Activated CD4-positive, alpha-beta T cell treated with anti-CD3 and anti-CD28 coated beads, Interleukin-2, Interleukin-6, amounts not matched to agents 100 ng/mL and 50 ng/mL, durations not matched to agents 16 hours and 8 hours (primary cell): Measurements from ENCODE around the gene CASP4.
"Not testable (repeated sequence)": the region's sequence is repeated elsewhere in the genome, so short reads cannot be mapped to it uniquely, and the experiment has no call there.

Experiments
- DNase-seq: peaks from one replicate; pipeline ENCODE4 v3.0.0-alpha.2; 2020

The CASP4 gene

DNA sequence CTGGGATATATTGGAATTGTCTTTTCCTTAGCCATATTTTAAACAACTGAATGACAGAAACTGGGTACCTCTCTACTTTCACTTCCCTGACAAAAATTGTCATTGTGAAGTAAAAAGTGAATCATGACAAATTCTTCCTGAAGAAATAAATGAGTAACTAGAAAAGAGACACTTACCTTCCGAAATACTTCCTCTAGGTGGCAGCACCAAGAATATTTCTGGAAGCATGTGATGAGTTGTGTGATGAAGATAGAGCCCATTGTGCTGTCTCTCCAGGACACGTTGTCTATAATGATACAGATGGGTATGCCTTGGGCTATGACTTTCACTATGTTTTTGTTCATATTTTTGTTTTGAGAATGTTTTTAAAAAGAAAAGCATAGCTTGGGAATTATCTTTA lies 21.5 kb downstream of the CASP4 start:
- peak; percentile 57 for DNase-seq

DNA sequence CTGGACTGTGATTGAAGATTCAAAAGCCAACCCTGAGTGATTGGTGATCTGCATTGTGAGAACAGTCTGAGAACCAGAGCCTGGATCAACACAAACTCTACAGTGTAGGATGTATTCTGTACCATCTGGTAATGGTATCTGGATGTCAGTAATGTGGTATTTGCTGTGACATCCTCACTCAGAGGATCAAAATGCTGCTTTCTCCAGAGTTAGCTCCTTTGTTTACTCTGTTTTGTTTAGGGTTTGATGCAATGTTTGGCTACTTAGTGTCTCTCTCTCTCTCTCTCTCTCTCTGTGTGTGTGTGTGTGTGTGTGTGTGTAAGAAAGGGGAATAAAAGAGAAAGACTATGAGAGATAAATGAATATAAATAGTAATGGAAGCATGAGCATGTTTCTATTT lies 24.3 kb downstream of the CASP4 start:
- no peak for DNase-seq

DNA sequence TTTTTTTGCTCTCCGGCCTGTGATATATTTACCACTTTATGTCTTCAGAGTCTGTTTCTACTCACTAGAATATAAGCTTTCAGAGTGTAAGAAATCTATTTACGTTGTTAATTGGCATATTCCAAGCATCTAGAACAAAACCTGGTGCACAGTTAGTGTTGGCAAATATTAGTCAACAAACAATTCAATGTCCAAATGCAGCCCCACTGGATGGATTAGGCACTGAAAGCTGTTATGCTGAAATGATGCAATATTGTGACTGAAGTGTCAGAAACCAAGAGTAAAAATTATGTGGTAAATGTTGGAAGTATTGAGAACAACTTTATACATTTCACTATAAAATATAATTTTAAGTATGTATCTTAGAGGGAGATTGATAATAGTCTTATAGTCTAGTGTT lies 24.8 kb downstream of the CASP4 start:
- DNase-seq: no peak

DNA sequence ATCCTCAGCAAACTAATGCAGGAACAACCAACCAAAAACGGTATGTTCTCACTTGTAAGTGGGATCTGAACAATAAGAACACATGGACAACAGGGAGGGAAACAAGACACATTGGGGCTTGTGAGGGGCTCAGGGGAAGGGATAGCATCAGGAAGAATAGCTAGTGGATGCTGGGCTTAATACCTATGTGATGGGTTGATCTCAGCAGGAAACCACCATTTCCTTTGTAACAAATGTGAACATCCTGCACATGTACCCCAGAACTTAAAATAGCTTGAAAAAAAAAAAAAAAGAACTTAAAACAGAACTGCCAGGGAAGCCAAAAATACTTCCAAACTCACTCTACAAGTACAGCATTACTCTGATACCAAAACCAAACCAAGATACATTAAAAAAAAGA lies 33.8 kb downstream of the CASP4 start:
- DNase-seq: no peak

DNA sequence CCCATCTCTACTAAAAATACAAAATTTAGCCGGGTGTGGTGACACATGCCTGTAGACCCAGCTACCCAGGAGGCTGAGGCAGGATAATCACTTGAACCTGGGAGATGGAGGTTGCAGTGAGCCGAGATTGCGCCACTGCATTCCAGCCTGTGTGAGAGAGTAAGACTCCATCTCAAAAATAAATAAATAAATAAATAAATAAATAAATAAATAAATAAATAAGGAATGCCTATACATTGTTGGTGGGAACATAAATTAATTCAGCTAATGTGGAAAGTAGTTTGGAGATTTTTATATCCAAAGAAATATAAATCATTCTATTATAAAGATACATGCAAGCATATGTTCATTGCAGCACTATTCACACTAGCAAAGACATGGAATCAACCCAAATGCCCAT lies 34.3 kb downstream of the CASP4 start:
- DNase-seq: not testable (repeated sequence)

DNA sequence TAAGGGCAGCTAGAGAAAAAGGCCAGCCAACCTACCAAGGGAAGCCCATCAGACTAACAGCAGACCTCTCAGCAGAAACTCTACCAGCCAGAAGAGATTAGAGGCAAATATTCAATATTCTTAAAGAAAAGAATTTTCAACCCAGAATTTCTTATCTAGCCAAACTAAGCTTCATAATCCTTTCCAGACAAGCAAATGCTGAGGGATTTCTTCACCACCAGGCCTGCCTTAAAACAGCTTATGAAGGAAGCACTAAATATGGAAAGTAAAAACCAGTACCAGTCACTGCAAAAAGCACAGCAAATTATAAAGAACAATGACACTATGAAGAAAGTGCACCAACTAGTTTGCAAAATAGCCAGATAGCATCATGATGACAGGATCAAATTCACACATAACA lies 39.6 kb downstream of the CASP4 start:
- DNase-seq: no peak

DNA sequence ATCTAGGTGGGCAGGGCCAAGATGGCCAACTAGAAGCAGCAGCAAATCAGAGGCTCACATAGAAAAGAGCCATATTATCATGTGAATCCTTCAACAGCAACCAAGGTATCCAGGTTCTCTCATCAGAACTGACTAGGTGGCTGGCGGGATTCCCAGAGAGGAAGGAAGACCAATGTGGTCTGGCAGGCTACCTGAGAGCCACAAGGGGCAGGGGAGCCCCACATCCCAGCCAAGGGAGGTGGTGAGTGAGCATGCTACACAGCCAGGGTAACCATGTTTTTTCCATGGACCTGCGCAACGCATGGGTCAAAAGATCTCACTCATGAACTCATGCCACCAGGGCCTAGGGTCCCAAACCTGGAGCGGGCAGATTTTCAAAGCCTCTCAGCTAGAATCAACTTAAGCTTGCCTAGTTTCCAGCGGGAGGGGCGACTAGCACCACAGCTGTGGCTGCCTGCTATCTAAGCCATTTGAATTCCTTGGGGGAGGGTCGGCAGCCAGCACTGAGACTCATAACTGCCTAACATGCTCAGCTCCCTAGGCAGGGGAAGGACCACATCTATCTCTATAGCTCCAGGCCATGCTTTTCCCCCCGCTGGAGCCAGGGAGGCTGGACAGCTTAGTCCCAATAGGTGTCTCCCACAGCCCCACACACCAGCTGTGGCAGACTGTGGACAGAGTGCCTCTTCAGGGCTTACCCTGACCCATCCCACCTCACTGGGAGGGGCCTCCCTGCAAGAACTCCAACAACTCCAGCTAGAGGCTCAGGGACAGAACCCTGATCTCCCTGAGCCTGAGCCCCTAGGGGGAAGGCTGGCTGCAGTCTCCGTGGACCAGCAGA lies 41.4 kb downstream of the CASP4 start:
- no peak for DNase-seq

DNA sequence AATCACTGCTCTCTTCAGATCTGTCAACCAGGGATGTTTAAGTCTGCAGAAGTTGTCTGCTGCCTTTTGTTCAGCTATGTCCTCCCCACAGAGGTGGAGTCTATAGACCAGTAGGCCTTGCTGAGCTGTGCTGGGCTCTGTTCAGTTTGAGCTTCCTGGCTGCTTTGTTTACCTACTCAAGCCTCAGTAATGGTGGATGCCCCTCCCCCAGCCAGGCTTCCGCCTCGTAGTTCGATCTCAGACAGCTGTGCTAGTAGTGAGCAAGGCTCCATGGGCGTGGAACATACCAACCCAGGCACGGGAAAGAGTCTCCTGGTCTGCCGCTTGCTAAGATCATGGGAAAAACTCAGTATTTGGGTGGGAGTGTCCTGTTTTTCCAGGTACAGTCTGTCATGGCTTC lies 42.5 kb downstream of the CASP4 start:
- DNase-seq: no peak

DNA sequence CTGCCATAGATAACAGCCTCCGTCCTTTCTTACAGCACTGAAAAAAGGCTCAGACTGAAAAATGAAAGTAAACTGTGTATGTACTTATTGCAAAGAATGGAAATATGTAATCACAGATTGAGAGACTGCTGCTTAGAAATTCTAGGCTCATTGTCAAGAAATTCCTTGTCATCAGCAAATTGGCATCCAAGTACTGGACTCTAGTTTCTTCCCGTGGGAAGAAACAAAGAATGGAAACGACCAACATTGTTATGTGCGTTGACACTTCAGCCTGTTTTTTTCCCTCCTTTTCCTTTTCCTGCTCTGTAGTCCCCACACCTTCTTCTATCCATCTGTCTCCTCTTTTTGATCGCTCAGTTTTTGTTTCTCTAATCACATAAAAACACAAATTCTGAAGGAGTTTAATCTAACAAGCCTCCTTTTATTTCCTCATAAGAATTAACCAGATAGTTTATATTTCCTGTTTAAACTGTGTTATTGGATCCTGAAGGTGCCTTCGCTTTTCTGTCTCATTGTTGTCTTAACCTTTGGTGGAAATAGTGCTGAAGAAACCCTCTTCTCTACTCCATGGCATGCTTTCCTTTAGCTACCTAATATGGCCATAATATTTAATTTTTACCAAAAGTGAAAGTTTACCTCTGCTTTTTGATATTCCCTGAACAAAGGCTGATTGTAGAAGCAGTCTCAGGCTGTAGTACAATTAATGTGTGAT lies 50.1 kb downstream of the CASP4 start:
- peak; percentile 33 for DNase-seq

DNA sequence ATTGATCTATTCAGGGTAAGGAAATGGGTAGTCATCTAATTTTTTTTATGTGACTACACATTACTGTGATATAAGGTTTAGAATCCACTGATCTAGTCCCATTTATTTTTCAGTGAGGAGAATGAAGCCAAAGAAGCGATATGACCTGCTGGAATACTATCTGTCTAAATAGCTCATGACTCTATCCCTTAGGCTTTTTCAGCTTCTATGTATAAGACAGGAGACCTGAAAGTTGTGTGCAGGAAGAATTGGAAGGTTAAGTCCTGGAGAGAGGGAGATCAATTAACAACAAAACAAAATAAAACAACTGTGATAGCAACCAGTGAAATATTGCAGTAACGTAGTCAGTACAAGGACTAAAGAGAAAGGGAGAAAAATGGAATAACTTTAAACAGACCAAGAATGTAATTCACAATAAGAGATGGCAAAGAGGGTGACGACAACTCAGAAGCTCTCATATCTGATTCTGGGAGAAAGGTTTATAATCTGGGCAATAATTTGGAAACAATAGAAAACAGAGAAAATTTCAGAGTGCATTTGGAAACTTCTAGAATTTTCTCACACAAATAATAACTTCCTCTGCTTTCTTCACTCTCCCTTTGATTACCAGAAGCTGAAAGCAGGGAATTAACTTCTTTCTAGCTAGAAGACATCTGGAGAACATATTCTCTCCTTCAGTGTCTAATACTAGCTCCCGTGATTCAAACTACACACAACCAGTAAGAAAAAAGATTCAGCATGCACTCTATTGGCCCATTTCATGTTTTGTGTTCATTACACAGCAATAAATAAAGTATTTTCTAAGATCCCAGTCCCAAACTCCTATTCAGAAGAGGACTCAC lies 50.9 kb downstream of the CASP4 start:
- DNase-seq: no peak

DNA sequence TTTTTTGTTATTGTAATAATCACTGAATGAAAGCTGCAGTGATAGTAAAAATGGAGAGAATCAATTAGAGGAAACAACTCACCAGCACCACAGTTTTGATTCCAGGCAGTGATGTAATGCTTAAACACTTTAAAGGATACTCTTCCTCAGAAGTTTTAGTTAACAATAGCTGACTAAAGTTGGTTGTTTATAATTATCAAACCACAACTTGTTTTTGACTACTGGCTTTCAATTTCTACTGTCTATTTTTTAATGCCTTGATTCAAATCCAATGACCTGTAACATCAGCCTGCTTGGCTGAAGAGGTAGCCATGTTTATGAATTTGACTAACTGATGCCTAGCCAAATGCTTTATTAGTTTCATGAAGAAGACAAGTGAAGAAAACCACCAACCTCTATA lies 51.9 kb downstream of the CASP4 start:
- DNase-seq: no peak

DNA sequence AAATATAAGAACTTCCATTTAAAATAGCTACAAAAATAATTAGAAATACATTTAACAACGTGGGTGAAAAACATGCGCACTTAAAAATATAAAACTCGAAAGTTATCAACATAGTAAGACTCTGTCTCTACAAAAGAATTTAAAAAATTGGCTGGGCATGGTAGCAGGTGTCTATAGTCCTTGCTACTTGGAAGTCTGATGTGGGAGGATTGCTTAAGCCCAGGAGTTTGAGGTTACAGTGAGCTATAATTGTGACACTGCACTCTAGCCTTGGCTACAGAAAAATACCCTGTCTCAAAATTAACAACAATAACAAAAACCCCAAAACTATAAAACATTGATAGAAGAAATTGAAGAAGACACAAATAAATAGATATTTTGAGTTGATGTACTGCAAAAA lies 56.3 kb downstream of the CASP4 start:
- DNase-seq: no peak

DNA sequence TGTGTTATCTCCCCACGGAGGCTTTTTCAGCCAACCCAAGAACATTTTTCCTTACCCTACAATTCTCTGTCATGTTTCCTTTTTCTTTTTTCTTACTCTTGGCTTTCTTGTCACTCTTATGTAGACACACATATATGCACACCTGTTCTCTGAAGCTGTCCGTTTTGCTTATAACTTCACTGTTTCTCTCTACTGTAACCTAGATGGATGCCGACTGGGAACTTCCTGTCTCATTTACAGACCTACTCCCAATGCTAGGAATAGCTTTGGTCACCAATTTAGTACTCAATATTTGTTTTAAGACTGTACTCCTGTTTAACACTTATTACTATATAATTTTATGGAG lies 60.2 kb downstream of the CASP4 start:
- DNase-seq: no peak

DNA sequence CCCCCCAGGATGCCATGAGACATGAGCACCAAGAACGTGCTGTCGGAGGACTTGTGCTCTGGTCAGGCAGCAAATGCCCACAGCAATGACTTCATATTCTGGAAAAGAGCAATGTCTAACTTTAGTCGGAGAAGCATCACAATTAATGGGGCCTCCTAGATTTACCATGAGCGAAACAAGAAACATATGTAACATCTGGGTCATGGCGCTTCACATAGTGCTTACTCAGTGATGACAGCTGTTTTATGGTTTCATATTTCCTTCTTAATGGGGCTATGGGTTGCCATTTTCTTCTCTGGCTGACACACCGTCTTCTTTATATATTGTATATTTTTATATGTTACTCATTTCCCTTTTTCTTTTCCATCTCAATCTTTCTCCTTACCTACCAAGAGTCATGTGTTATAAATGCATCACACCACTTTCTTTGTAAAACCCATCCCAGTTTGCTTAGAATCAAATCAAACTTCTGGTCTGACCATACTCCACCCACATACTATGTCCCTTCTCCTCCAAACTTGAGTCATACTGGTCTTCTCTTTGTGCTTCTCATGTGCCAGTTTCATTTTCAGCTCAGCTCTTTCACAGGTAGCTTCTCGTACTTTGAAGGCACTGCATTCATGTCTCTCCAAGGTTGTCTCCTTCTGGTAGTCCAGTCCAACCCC lies 60.7 kb downstream of the CASP4 start:
- peak; percentile 82 for DNase-seq

DNA sequence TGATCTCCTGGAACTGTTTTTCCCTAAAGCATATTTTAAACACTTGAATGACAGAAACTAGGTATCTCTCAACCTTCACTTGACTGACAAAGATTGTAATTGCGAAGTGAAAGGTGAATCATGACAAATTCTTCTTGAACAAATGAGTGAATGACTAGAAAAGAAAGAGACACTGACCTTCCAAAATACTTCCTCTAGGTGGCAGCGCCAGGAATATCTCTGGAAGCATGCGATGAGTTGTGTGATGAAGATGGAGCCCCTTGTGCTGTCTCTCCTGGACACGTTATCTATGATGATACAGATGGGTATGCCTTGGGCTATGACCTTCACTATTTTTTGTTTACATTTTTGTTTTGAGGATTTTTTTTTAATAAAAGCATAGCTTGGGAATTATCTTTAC lies 63.1 kb downstream of the CASP4 start:
- no peak for DNase-seq

DNA sequence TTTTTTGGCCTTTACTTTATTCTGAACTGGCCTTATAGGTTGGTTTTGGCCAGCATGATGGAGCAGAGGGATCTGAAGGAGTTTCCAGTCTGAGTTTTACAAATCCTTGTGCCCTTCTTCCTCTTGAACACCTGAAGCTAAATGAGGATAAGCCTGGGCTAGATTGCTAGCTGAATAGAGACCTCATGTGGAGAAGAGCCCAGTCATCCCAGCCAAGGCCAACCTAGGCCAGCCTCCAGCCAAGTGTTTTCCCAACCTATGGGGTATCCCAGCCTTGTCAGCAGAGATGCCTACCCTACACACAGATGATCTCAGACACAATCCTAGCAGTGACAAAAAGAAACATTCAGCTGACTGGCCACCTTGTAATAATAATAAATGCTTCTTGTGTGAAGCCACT lies 69.1 kb downstream of the CASP4 start:
- DNase-seq: no peak

DNA sequence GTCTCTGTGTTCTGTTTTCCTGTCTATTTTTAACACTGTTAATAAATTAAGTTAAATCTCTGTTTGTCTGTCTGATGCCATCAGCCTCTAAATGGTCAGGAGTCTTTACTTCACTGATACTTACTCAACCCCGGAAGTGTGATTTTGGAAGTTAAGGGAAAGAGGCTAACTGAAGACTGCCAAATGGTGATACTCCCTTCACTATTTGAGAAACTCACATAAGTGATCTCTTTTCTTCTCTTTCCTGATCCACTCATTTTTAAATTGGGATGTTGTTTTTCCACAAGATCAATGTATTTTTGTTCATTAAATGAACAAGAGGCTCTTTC lies 69.7 kb downstream of the CASP4 start:
- no peak for DNase-seq

DNA sequence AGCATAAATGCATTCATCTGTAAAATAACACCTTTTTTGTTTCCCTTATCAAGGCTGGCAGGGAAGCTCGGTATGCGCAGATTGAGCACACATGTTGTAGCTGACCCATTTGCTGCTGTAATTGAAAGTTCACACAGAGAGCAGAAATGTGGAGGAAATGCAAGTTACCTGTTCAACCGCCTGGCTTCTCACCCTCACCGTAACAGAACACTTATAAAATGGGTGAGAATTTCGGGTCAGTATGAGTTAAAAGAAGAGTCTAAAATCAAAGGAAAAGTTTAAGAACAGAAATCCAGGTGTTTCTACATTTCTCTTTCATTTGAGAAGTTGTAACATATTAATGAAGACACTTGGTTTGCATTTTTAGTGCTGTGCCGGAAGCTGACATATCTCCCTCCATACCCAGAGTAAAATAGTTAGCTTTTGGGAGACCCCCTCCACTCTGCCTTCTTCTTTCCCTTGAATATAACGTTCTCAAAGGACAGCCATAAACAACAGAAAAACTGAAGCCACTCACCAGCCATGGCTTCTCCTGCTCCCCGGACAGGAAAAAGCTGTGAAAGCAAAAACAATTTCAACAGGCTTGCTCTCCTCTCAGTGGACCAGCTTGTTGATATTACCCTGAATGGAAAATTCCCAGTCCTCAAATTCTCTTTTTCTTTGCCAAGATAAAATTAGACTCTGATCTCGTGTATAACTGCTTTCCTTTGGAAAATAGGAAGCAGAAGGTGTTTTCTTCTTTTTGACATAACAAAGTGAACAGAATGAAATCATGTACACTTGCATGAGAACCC lies 70.3 kb downstream of the CASP4 start, which contains the start of gene CASP12:
CASP12 (minus strand) TSS at position 570 of the 794 bp plus-strand sequence.
- DNase-seq: peak; percentile 21

DNA sequence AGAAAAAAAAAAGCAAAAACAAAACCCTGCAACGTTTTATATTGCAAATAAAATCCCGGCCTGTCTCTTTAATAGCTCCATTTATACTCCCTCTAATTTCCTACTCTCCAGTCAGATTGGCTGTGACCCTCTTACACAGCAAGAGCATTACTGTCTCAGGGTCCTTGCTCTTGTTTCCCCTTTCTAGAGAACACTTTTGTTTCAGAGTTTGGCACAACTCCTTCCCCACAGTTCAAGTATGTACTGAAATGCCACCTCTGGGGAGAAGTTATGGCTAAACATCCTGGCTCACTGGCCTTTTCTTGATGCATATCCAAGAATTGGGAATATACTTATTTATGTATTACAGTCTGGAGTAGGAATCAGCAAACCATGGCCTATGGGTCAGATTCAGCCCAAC lies 72.7 kb downstream of the CASP4 start:
- no peak for DNase-seq

DNA sequence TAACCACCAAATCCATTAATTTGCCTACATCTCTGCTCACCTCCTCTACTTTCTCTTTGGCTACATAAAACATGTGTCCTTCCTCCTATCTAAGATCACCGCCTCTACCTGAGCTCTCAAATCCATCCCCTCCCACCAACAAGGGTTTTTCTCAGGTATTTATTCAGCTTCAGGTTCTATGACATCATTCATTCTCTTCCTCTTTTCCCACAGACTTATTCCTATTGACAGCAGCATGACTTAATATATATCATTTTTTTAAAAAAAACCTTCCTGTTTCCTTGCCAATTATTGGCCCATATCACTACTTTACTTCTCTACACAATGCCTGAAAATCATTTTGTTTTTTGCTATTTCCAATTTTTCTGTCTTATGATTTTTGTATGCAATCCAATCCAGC lies 74.5 kb downstream of the CASP4 start:
- no peak for DNase-seq
